Effector CD4-positive, alpha-beta T cell (primary cell): Measurements from ENCODE around the gene GSTT2.

ENCODE experiments used
- DNase-seq: peaks from one replicate; pipeline ENCODE4 v3.0.0-alpha.2; 2020

GSTT2 gene

DNA sequence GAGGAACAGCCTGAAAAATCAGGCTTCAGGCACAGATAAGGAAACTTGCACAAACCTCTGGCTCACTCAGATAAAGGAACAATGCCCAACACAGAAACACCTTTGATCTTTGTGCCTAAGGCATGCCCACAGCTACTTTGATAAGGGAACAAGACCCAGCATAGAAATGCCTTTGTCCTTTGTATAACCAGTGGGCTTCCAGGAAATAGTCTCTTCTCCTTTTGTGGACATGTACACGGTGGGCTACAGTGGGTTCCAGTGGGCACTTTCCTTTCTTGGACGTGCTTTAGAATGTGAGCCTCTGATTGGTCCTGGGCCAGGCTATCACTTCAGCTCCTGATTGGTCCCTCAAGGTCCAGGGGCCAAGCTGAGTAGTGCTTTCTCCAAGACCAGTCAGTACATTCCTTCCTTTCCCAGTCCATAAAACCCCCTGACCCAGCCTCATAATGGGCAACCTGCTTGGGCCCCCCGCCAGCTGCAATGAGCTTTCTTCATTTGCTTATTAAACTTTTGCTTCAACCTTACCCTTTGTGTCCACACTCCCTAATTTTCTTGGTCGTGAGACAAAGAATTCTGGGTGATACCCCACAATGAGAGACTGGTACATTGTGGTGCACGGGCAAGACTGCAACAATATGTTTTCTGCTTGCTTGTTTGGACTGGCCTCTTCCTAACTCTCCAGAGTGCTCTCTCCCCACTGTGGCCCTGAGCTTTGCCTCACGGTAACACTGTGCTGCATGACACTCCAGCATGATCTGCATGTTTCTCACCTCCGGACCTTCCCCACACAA is 29.5 kb downstream of the GSTT2 start:
- no peak for DNase-seq

DNA sequence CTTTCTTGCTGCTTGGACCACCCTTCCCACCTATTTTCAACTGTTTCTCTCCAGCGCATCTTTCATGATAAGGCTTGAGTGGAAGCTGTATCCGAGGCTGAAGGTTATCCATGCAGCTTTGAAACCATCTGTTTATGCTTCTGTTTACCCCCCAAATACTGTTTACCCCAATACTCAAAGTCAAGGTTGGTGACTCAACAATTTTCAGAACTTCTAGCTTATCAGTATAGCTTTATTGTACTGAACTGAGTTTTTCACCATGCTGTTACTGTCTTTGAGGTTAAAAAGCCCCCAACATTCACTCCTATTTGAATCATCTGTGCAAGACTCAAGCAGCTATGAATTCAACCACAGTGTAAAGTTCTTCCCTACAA is 30.1 kb downstream of the GSTT2 start:
- no peak for DNase-seq

DNA sequence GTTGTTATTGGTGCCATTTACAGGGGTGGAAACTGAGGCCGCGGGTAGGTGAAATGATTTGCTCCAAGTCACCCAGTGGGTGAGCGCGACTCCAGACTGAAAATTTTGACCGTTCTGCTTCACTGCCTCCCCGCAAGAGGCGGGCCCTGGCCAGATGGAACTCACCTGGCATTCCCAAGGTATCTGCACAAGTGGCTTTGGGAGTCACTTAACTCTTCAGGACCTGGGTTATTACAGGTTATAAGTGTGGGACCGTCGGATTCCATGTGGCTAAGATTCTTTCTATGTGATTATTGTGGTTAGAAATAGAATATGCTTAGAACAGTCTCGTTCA is 31.8 kb downstream of the GSTT2 start:
- DNase-seq, result no peak

DNA sequence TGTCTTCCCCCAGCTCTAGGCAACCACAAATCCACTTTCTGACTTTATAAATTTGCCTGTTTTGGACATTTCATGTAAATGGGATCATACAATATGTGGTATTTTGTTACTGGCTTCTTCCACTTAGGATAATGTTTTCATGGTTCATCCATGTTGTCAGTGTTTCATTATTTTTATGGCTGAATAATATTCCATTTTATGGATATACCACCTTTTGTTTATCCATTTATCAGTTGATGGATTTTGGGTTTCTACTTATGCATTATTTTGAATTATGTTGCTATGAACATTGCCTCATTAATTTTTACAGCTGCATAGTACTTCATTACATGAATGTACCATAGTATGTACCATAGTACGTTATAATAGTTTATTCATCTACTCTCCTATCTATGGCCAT is 36.2 kb downstream of the GSTT2 start:
- no peak for DNase-seq

DNA sequence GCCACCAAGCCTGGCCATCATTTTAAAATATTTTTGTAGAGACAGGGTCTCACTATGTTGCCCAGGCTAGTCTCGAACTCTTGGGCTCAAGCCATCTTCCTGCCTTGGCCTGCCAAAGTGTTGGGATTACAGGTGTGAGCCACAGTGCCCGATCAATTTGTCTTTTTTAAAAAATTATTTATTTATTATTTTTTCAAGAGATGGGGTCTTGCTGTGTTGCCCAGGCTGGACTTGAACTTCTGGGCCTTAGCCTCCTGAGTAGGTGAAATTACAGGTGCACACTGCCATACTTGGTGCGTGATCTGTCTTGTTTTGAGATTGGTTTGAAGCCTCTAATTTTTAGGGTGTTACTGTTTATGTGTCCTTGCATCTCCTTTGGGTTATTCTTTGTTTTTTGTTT is 41.4 kb downstream of the GSTT2 start:
- no peak for DNase-seq

DNA sequence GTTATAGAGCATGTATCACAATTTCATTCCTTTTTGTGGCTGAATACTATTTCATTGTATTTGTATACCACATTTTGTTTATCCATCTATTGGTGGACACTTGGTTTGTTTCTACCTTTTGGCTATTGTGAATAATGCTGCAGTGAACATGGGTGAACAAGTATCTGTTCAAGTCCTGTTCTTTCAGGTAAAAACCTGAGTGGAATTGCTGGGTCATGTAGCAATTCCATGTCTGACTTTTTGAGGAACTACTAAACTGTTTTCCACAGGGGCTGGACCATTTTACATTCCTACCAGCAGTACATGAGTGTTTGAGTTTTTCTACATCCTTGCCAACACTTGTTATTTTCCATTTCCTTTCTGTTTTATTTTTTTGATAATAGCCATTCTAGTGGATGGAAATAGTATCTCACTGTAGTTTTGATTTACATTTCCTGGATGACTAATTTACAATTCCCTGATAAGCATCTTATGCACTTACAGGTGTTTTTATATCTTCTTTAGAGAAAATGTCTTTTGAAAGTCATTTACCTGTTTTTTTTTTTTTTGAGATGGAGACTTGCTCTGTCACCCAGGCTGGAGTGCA is 43.4 kb downstream of the GSTT2 start:
- DNase-seq, result no peak

DNA sequence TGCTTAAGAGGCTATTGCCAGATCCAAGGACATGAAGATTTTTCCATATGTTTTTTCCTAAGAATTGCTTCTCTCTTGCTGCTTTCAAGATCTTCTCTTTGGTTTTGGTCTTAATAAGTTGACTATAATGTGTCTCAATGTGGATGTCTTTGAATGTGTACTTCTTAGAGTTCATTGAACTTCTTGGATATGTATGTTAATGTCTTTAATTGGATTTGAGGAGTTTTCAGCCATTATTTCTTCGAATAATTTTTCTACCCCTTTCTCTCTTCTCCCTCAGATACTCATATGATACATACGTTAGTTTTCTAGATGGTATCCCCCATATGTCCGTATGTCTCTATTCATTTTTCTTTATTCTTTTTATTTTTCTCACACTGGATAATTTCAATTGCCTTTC is 44.4 kb downstream of the GSTT2 start:
- no peak for DNase-seq

DNA sequence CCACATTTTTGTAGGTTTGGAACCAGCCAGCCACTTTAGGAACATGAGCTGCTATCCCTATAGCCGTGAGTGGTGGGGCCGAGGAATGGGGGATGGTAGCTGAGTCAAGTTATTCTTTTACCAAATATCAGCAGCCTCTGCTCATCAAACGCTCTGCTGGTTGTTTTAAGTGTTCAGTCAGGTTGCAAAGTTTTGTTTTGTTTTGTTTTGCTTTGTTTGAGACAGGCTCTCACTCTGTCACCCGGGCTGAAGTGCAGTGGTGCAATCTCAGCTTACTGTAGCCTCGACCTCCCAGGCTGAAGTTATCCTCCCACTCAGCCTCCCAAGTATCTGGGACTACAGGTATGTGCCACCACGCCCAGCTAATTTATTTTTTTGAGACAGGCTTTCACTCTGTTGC is 45.5 kb downstream of the GSTT2 start:
- DNase-seq, result no peak

DNA sequence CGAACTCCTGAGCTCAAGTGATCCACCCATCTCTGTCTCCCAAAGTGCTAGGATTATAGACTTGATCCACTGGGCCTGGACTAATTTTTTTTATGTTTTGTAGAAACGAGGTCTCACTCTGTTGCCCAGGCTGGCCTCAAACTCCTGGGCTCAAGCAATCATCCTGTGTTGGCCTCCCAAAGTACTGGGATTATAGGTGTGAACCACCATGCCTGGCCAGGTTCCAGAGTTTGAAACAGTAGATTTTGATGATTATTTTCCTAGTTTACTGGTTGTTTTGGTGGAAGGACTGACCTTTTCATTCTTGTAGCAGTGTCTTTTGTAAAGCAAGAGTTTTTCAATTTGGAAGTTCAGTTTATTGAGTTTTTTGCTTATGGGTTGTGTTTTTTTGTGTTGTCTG is 46.1 kb downstream of the GSTT2 start:
- DNase-seq, result no peak

DNA sequence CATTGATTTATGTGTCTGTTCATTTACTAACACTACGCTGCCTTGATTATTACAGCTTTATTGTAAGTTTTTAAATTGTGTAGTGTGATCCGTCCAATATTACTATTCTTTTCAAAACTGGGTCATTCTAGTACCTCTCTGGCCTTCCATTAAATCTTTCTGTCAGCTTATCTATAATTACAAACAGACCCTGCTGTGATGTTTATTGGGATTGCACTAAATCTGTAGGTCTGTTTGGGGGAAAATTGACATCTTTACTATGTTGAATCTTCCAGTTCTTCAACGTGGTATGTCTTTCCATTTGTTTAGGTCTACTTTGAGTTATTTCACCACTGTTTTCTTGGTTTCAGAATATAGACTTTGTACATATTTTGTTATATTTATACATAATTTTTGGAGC is 46.8 kb downstream of the GSTT2 start:
- DNase-seq, result no peak

DNA sequence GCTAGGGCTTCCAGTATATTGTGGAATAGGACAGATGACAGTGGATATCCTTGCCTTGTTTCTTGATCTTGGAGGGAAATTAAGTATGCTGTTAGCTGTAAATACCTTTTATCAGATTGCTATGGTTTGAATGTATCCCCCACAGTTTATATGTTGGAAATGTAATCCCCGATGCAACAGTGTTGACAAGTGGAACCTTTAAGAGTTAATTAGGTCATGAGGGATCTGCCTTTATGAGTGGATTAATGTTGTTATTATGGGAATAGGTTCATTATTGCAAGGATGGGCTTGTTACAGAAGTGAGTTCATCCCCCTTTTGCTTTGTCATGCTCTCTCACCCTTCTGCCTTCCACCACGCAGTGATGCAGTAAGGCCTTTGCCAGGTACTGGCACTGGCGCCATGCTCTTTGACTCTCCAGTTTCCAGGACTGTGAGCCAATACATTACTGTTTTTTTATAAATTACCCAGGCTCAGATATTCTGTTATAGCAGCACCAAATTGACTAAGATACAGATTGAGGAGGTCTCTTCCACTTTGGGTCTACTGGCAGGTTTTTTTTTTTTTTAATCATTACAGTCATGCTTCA is 47.5 kb downstream of the GSTT2 start:
- no peak for DNase-seq

DNA sequence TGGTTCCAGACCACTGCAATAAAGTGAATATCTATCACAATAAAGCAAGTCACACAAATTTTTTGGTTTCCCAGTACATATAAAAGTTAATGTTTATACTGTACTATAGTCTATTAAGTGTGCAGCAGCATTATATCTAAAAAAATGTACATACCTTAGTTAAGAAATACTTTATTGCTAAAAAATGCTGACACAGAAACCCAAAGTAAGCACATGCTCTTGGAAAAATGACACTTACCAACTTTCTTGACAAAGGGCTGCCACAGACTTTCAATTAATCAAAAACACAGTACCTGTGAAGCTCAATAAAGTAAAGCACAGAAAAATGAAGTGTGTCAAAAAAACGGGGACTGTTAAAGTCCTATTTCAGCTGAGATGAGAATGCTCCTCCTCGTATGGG is 48.1 kb downstream of the GSTT2 start:
- DNase-seq, result no peak

DNA sequence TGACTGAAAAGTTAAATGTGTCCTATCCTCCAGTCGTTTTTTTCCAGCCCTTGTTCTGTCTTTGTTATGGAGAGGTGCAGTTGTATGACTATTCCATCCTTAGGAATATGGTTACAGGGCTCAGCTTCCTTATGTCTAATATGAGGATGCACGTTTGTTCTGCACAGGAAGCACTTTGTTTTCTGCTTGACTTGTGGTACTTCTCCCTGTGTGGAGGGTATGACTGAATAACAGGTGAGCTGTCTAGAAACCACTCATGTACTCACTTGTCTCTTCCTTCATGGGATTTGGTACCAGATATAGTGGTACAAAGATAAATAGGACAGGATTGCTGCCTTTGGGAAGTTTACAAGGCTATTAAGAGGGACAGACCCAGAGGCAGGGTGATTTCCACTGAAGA is 48.6 kb downstream of the GSTT2 start:
- DNase-seq, result no peak

DNA sequence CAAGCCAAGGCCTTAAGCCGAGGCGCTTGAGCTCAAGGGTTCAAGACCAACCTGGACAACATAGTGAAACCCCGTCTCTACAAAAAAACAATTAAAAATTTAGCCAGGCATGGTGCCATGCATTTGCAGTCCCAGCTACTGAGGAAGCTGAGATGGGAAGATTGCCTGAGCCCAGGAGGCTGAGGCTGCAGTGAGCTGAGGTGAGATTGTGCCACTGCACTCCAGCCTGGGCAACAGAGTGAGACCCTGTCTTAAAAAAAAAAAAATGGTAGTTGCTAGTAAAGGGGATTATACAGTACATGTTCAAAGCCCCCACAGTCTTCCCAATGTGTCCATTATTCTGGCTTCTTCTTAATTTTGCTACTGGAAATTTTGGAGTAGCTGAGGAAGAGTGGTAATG is 49.4 kb downstream of the GSTT2 start:
- DNase-seq, result no peak

DNA sequence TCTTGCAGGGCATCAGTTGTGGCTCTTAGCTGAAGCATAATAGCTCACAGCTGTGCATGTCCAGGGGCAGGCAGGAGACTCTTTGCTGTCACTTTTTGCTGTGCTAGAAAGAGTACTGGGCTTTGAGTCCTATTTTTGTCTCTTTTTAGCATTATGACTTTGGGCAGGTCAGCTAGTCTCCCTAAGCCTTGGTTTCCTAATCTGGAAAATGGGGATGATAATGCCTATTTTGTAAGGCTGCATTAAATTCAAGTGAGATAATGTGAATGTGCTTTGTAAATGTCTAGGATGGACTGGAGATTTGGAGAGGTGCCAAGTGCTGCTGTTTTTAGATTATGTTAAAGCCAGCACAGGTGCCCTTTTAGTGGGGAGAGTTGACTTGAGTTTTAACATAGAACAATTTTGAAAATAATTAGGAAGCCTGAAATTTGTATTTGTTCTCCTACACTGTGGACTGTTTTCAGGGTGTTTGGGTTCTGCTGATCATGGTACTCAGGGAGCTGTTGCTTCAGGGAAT is 50.3 kb downstream of the GSTT2 start:
- no peak for DNase-seq
